Adrenal gland (tissue), 12 donors: Measurements from ENCODE around the gene CFAP410. TPM values are rescaled to one million over a fixed set of nuclear protein-coding genes. Genes with fewer than 3 reads are reported as not detected.

Experiments
- DNase-seq, 7 donors: peaks; one replicate each; pipeline ENCODE4 v3.0.0-alpha.2; 2019 to 2020
- H3K27ac ChIP-seq, 5 donors: fragments of 200-600 bp; sonication (generic) in 4 of 5; 1 replicate in 3 of 5; 2 replicates in 2 of 5; pipeline versions ENCODE4 v1.5.1 to v1.8.0; 2016 to 2020; ENCODE audit warnings: mild to moderate bottlenecking in 1 of 5
- H3K27me3 ChIP-seq: fragments of 200-600 bp; 2 replicates; pipeline ENCODE4 v1.8.0; 2021
- H3K36me3 ChIP-seq, 2 donors: fragments of 200-600 bp; replicated peaks in 1 of 2; 1 replicate in 1 of 2; 2 replicates in 1 of 2; pipeline versions ENCODE4 v1.5.1 to v1.8.0; 2018 to 2022
- H3K4me1 ChIP-seq, 2 donors: fragments of 200-600 bp; replicated peaks in 1 of 2; 1 replicate in 1 of 2; 2 replicates in 1 of 2; pipeline versions ENCODE4 v1.5.1 to v1.8.0; 2018 to 2021
- H3K4me3 ChIP-seq, 4 donors: fragments of 200-600 bp; sonication (generic) in 3 of 4; one replicate each; pipeline ENCODE4 v1.5.1; 2016 to 2018
- H3K9me3 ChIP-seq, 3 donors: fragments of 200-600 bp; sonication (generic) in 1 of 3; replicated peaks in 1 of 3; 1 replicate in 2 of 3; 2 replicates in 1 of 3; pipeline versions ENCODE4 v1.5.1 to v1.8.0; 2016 to 2021
- CTCF ChIP-seq, 6 experiments: fragments of 450-650 bp in 4 of 6; fragments of 200-600 bp in 2 of 6; sonication (generic) in 1 of 6; IDR thresholded peaks; 1 replicate in 5 of 6; 2 replicates in 1 of 6; pipeline versions ENCODE4 v1.5.1 to v1.8.0; 2016 to 2021; ENCODE audit warnings: antibody characterized with exemption in 6 of 6, mild to moderate bottlenecking in 2 of 6, moderate library complexity in 1 of 6
- POLR2A ChIP-seq, 2 donors: fragments of 450-650 bp; IDR thresholded peaks; one replicate each; pipeline ENCODE4 v1.6.1; 2017; ENCODE audit warnings: antibody characterized with exemption in 2 of 2, mild to moderate bottlenecking in 2 of 2, moderate library complexity in 1 of 2
- WGBS, 4 donors: extraction: QIAGEN DNeasy Blood & Tissue Kit in 2 of 4; methylation state at CpG; one replicate each; pipeline versions ENCODE4 v1.1.5 to v1.1.7; 2013 to 2017; 5-methylcytosine and 5-hydroxymethylcytosine counted together
- intact Hi-C, 2 donors: fragments of 100-400 bp; cut with DNase I; formaldehyde crosslinking; loops; one replicate each; pipeline versions ENCODE4 v1.14.1 to v1.15.0; 2022 to 2023
- polyA plus RNA-seq, 3 donors: library from polyadenylated mRNA; stranded (reverse); fragments of 200-250 nt in 2 of 3; fragments of 350-450 nt in 1 of 3; fragmentation: Illumina TruSeq in 1 of 3; extraction: RNeasy Lipid Tissue Mini Kit (QIAGEN cat#74804) in 1 of 3; gene quantifications; one replicate each; pipeline ENCODE4 v1.2.3, GENCODE V29; 2013 to 2014
- total RNA-seq, 9 donors: library from RNA; depleted of rRNA in 4 of 9; stranded (reverse); fragments of >200 nt in 4 of 9; fragments of 120-200 nt in 1 of 9; fragmentation: NEBNext Ultra II Directional in 1 of 9; extraction: Animal tissue kit (Norgen Biotek cat#: 25700) in 1 of 9; gene quantifications; one replicate each; pipeline versions ENCODE4 v1.1.0 to v1.2.4, GENCODE V29; 2013 to 2023
- donor health status: healthy with polysubstance abuse.
- donor health status: Bipolar disorder and iron deficiency.
- donor health status: DM: yes; HTN: yes; CAD: no.
- donor health status: DM: no; HTN: no; CAD: no.
- donor health status: DM: no; HTN: no; CAD: no.
- donor health status: DM: yes; HTN: yes; CAD: no.

The CFAP410 gene
- total and polyA plus RNA-seq, 12 donors = 1.4 to 149 (median 37.0) TPM

GRCh38 chr21:44313451-44313850 lies 25.7 kb downstream of the CFAP410 start:
- intact Hi-C loops = no loop called here
- WGBS, 4 donors = 88 to 100% (median 93%) methylated on average over 4 to 13 of the region's 13 CpGs

GRCh38 chr21:44312716-44313115 lies 26.5 kb downstream of the CFAP410 start:
- H3K36me3 ChIP-seq = peaks cover 0 to 58% of the 10 kb centered on the region in 2 donors
- no peaks in the 10 kb centered on the region for H3K9me3 ChIP-seq
- H3K4me1 ChIP-seq = no peaks in the 10 kb centered on the region
- no peak overlapping the region for H3K4me3 ChIP-seq
- no peak for DNase-seq
- 94 to 97% (median 95%) methylated on average over 6 to 19 of the region's 19 CpGs; no CpG with 5 or more reads in 1 of the 4 donors for WGBS, 4 donors
- H3K27ac ChIP-seq = no peak overlapping the region
- TF ChIP-seq POLR2A (IDR thresholded peaks at IDR 0.05) = no peak
- H3K27me3 ChIP-seq = no peaks in the 10 kb centered on the region
- intact Hi-C loops = no loop called here

More at GRCh38 chr21:44313451-44313850, 25.7 kb downstream of the CFAP410 start:
- DNase-seq = no peak
- no peaks in the 10 kb centered on the region for H3K27me3 ChIP-seq
- TF ChIP-seq CTCF (IDR thresholded peaks at IDR 0.05) (no peak), POLR2A (IDR thresholded peaks at IDR 0.05) (no peak)
- H3K36me3 ChIP-seq = peaks cover 0 to 62% of the 10 kb centered on the region in 2 donors
- no peaks in the 10 kb centered on the region for H3K4me1 ChIP-seq
- no peak overlapping the region for H3K4me3 ChIP-seq
- no peak overlapping the region for H3K27ac ChIP-seq
- H3K9me3 ChIP-seq = no peaks in the 10 kb centered on the region

GRCh38 chr21:44312089-44312488 lies 27.1 kb downstream of the CFAP410 start:
- no peaks in the 10 kb centered on the region for H3K4me1 ChIP-seq
- TF ChIP-seq POLR2A (IDR thresholded peaks at IDR 0.05) (no peak), CTCF (IDR thresholded peaks at IDR 0.05) (no peak)
- peaks cover 0 to 51% of the 10 kb centered on the region in 2 donors for H3K36me3 ChIP-seq

GRCh38 chr21:44310628-44311507 lies 28.3 kb downstream of the CFAP410 start:
- Histone ChIP-seq H3K27me3 (no peaks in the 10 kb centered on the region), H3K27ac (no peak overlapping the region), H3K36me3 (peaks cover 0 to 43% of the 10 kb centered on the region in 2 donors)

More at GRCh38 chr21:44312089-44312488, 27.1 kb downstream of the CFAP410 start:
- no peak for DNase-seq
- WGBS, 4 donors = 89 to 98% (median 93%) methylated on average over 14 to 22 of the region's 22 CpGs
- H3K27me3 ChIP-seq = no peaks in the 10 kb centered on the region
- H3K4me3 ChIP-seq = no peak overlapping the region
- H3K27ac ChIP-seq = no peak overlapping the region
- intact Hi-C loops = no loop called here
- no peaks in the 10 kb centered on the region for H3K9me3 ChIP-seq

More at GRCh38 chr21:44310628-44311507, 28.3 kb downstream of the CFAP410 start:
- intact Hi-C loops = no loop called here
- Histone ChIP-seq H3K4me1 (no peaks in the 10 kb centered on the region), H3K4me3 (no peak overlapping the region), H3K9me3 (no peaks in the 10 kb centered on the region)
- DNase-seq = no peak
- 93 to 99% (median 93%) methylated on average over 11 to 28 of the region's 28 CpGs for WGBS, 4 donors
- no peak for TF ChIP-seq CTCF (IDR thresholded peaks at IDR 0.05)
- no peak for TF ChIP-seq POLR2A (IDR thresholded peaks at IDR 0.05)
